ENCODE data around the gene CCT4.
"Not testable (repeated sequence)": the region's sequence is repeated elsewhere in the genome, so short reads cannot be mapped to it uniquely, and the experiment has no call there.

The CCT4 gene

DNA sequence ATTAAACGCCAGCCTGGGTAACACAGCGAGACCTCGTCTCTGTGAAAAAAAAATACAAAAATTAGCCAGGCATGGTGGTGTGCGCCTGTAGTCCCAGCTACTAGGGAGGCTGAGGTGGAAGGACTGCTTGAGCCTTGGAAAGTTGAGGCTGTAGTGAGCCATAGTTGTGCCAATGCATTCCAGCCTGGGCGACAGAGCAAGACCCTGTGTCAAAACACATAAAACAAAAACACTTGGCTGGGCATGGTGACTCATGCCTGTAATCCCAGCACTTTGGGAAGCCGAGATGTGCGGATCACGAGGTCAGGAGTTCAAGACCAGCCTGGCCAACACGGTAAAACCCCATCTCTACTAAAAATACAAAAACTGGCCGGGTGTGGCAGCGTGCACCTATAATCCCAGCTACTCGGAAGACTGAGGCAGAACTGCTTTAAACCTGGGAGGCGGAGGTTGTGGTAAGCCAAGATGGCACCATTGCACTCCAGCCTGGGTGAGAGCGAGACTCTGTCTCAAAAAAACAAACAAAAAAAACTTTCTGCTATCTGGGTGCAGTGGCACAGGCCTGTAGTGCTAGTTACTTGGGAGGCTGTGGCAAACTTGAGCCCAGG, 21.9 kb downstream of the CCT4 start:
- H3K9me3 ChIP-seq (ENCODE audit: control insufficient read depth, insufficient read depth, low read depth, low read length); H3K4me1 ChIP-seq (ENCODE audit: control insufficient read depth, insufficient read depth, low read length); H3K27ac ChIP-seq (ENCODE audit: extremely low read depth, low read depth, low read length); H3K4me3 ChIP-seq (ENCODE audit: low read depth, low read length); CTCF ChIA-PET: not testable (repeated sequence)
- POLR2A ChIA-PET, result interaction anchor here (0.6 to 2.1 kb wide), 3 partner anchors 12 to 479 kb away, joined by 3 to 9 read pairs (median 5); partner anchors contain the start of gene FAM161A
- peaks cover 69 to 77% of the 10 kb centered on the region in 2 experiments for H3K36me3 ChIP-seq (ENCODE audit: control insufficient read depth in 2 of 2, insufficient read depth in 1 of 2, low read length in 2 of 2)
- peak; percentile 71; the same call in 1 of the 2 replicates for TF ChIP-seq ZNF600 (tag by site-specific recombination; IDR thresholded peaks at IDR 0.05)

GRCh38 chr2:61862085-61862484, 26.4 kb downstream of the CCT4 start:
- H3K9me3 ChIP-seq (ENCODE audit: control insufficient read depth, insufficient read depth, low read depth, low read length), result no peaks in the 10 kb centered on the region
- peak; percentile 55 for TF ChIP-seq SETDB1 (IDR thresholded peaks at IDR 0.05; ENCODE audit: insufficient read length, low read length)
- peak; percentile 36; the same call in 1 of the 2 replicates for TF ChIP-seq SCRT1 (tag by site-specific recombination; IDR thresholded peaks at IDR 0.05; ENCODE audit: borderline replicate concordance)
- peak; percentile 90 for TF ChIP-seq ZNF133 (tag by site-specific recombination; IDR thresholded peaks at IDR 0.05)
- TF ChIP-seq SCRT2 (tag by site-specific recombination; IDR thresholded peaks at IDR 0.05), result 0 out of 2 replicates have a peak, but pooled peaks have one; percentile 17
- TF ChIP-seq, protein P1, sequence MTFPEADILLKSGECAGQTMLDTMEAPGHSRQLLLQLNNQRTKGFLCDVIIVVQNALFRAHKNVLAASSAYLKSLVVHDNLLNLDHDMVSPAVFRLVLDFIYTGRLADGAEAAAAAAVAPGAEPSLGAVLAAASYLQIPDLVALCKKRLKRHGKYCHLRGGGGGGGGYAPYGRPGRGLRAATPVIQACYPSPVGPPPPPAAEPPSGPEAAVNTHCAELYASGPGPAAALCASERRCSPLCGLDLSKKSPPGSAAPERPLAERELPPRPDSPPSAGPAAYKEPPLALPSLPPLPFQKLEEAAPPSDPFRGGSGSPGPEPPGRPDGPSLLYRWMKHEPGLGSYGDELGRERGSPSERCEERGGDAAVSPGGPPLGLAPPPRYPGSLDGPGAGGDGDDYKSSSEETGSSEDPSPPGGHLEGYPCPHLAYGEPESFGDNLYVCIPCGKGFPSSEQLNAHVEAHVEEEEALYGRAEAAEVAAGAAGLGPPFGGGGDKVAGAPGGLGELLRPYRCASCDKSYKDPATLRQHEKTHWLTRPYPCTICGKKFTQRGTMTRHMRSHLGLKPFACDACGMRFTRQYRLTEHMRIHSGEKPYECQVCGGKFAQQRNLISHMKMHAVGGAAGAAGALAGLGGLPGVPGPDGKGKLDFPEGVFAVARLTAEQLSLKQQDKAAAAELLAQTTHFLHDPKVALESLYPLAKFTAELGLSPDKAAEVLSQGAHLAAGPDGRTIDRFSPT (tag by site-specific recombination; IDR thresholded peaks at IDR 0.05), result no peak
- CTCF ChIA-PET, result interaction anchor here (0.6 kb wide), 1 partner anchor 194 kb away, joined by 6 read pairs; no protein-coding TSS in a partner anchor
- H3K27ac ChIP-seq (ENCODE audit: extremely low read depth, low read depth, low read length), result no peak overlapping the region
- H3K36me3 ChIP-seq (ENCODE audit: control insufficient read depth in 2 of 2, insufficient read depth in 1 of 2, low read length in 2 of 2), result peaks cover 25 to 34% of the 10 kb centered on the region in 2 experiments
- no peaks in the 10 kb centered on the region for H3K4me1 ChIP-seq (ENCODE audit: control insufficient read depth, insufficient read depth, low read length)
- POLR2A ChIA-PET, result interaction anchor here (1.5 kb wide), 1 partner anchor 8 kb away, joined by 8 read pairs; the partner anchor contains the start of gene FAM161A
- H3K4me3 ChIP-seq (ENCODE audit: low read depth, low read length), result no peak overlapping the region

GRCh38 chr2:61857224-61857623, 31.2 kb downstream of the CCT4 start:
- ChIA-PET POLR2A (no interaction called here), CTCF (interaction anchor here (0.7 kb wide), 1 partner anchor 554 kb away, joined by 3 read pairs; no protein-coding TSS in a partner anchor)
- TF ChIP-seq ZNF140 (tag by site-specific recombination; IDR thresholded peaks at IDR 0.05), result no peak
- TF ChIP-seq HOXC10 (CRISPR knock-in tag; IDR thresholded peaks at IDR 0.05), result no peak
- TF ChIP-seq, protein P2, sequence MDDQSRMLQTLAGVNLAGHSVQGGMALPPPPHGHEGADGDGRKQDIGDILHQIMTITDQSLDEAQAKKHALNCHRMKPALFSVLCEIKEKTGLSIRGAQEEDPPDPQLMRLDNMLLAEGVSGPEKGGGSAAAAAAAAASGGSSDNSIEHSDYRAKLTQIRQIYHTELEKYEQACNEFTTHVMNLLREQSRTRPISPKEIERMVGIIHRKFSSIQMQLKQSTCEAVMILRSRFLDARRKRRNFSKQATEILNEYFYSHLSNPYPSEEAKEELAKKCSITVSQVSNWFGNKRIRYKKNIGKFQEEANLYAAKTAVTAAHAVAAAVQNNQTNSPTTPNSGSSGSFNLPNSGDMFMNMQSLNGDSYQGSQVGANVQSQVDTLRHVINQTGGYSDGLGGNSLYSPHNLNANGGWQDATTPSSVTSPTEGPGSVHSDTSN (CRISPR knock-in tag; IDR thresholded peaks at IDR 0.05), result no peak
- TF ChIP-seq, protein P3, sequence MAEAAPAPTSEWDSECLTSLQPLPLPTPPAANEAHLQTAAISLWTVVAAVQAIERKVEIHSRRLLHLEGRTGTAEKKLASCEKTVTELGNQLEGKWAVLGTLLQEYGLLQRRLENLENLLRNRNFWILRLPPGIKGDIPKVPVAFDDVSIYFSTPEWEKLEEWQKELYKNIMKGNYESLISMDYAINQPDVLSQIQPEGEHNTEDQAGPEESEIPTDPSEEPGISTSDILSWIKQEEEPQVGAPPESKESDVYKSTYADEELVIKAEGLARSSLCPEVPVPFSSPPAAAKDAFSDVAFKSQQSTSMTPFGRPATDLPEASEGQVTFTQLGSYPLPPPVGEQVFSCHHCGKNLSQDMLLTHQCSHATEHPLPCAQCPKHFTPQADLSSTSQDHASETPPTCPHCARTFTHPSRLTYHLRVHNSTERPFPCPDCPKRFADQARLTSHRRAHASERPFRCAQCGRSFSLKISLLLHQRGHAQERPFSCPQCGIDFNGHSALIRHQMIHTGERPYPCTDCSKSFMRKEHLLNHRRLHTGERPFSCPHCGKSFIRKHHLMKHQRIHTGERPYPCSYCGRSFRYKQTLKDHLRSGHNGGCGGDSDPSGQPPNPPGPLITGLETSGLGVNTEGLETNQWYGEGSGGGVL (tag by site-specific recombination; IDR thresholded peaks at IDR 0.05), result no peak
- no peak for TF ChIP-seq SP2 (tag by site-specific recombination; IDR thresholded peaks at IDR 0.05)
- TF ChIP-seq ZBTB48 (tag by site-specific recombination; IDR thresholded peaks at IDR 0.05), result no peak
- no peak for TF ChIP-seq GFI1B (tag by site-specific recombination; IDR thresholded peaks at IDR 0.05)
- no peak for TF ChIP-seq HOXA7 (CRISPR knock-in tag; IDR thresholded peaks at IDR 0.05; ENCODE audit: borderline replicate concordance)
- no peak for TF ChIP-seq ZBTB44 (tag by site-specific recombination; IDR thresholded peaks at IDR 0.05)
- TF ChIP-seq ZNF19 (tag by site-specific recombination; IDR thresholded peaks at IDR 0.05; ENCODE audit: low read depth), result no peak
- TF ChIP-seq ZNF202 (tag by site-specific recombination; IDR thresholded peaks at IDR 0.05; ENCODE audit: borderline replicate concordance), result no peak
- no peak for TF ChIP-seq REPIN1 (tag by site-specific recombination; IDR thresholded peaks at IDR 0.05; ENCODE audit: low read depth)
- TF ChIP-seq ZBTB49 (tag by site-specific recombination; IDR thresholded peaks at IDR 0.05; ENCODE audit: low read depth), result no peak
- H3K27ac ChIP-seq (ENCODE audit: extremely low read depth, low read depth, low read length), result no peak overlapping the region
- H3K9me3 ChIP-seq (ENCODE audit: control insufficient read depth, insufficient read depth, low read depth, low read length), result no peaks in the 10 kb centered on the region
- no peaks in the 10 kb centered on the region for H3K4me1 ChIP-seq (ENCODE audit: control insufficient read depth, insufficient read depth, low read length)
- no peak overlapping the region for H3K4me3 ChIP-seq (ENCODE audit: low read depth, low read length)
- H3K36me3 ChIP-seq (ENCODE audit: control insufficient read depth in 2 of 2, insufficient read depth in 1 of 2, low read length in 2 of 2), result no peaks in the 10 kb centered on the region; a peak in 1 of 3 replicates

Data from HEK293 (cell line).